Hematopoietic multipotent progenitor cell treated with erythropoietin and hydrocortisone succinate and interleukin-3 and kit ligand, for 6 days (in vitro differentiated cells): Measurements from ENCODE around the gene SCIMP.
"Not testable (repeated sequence)": the region's sequence is repeated elsewhere in the genome, so short reads cannot be mapped to it uniquely, and the experiment has no call there.

Source experiments
- DNase-seq: peaks from one replicate; pipeline ENCODE4 v3.0.0-alpha.2; 2015

Gene SCIMP

GRCh38 chr17:5237541-5238016, 2.9 kb upstream of the SCIMP start:
- DNase-seq = peak; percentile 90

- peak; percentile 4 for DNase-seq
Measured at GRCh38 chr17:5236938-5237540, 2.4 kb upstream of the SCIMP start.

GRCh38 chr17:5233492-5233891, 1.2 kb downstream of the SCIMP start:
- DNase-seq = not testable (repeated sequence)

GRCh38 chr17:5226940-5227878, 7.5 kb downstream of the SCIMP start:
- DNase-seq = no peak

GRCh38 chr17:5225668-5226457, 8.8 kb downstream of the SCIMP start:
- no peak for DNase-seq

GRCh38 chr17:5221912-5222311, 12.7 kb downstream of the SCIMP start:
- DNase-seq = not testable (repeated sequence)

- no peak for DNase-seq
Measured at GRCh38 chr17:5220074-5220473, 14.6 kb downstream of the SCIMP start.

- DNase-seq = no peak
Measured at GRCh38 chr17:5219536-5219935, 15.1 kb downstream of the SCIMP start.

GRCh38 chr17:5217562-5217961, 17.1 kb downstream of the SCIMP start:
- not testable (repeated sequence) for DNase-seq

GRCh38 chr17:5211458-5211857, 23.2 kb downstream of the SCIMP start:
- DNase-seq = no peak

- DNase-seq = no peak
Measured at GRCh38 chr17:5210614-5211252, 23.9 kb downstream of the SCIMP start.

- DNase-seq = no peak
Measured at GRCh38 chr17:5210091-5210490, 24.6 kb downstream of the SCIMP start.

GRCh38 chr17:5209396-5209795, 25.3 kb downstream of the SCIMP start:
- no peak for DNase-seq

- no peak for DNase-seq
Measured at GRCh38 chr17:5203908-5204294, 30.8 kb downstream of the SCIMP start.

GRCh38 chr17:5203178-5203907, 31.3 kb downstream of the SCIMP start:
- DNase-seq = no peak

GRCh38 chr17:5201011-5201410, 33.6 kb downstream of the SCIMP start:
- no peak for DNase-seq

GRCh38 chr17:5200360-5200759, 34.3 kb downstream of the SCIMP start:
- no peak for DNase-seq

- no peak for DNase-seq
Measured at GRCh38 chr17:5198472-5198871, 36.2 kb downstream of the SCIMP start.

GRCh38 chr17:5194346-5194745, 40.3 kb downstream of the SCIMP start:
- DNase-seq = no peak

- peak; percentile 97 for DNase-seq
Measured at GRCh38 chr17:5191541-5192417, 42.9 kb downstream of the SCIMP start, which contains the start of gene ZNF594. Gene ZNF594 (minus strand): TSS chr17:5191868. CDS start chr17:5184256, 7,612 bp downstream.

- no peak for DNase-seq
Measured at GRCh38 chr17:5184288-5184687, 50.4 kb downstream of the SCIMP start.
